ENCODE data around the gene PSAP.
"Not testable (repeated sequence)": the region's sequence is repeated elsewhere in the genome, so short reads cannot be mapped to it uniquely, and the experiment has no call there.

Gene PSAP

DNA sequence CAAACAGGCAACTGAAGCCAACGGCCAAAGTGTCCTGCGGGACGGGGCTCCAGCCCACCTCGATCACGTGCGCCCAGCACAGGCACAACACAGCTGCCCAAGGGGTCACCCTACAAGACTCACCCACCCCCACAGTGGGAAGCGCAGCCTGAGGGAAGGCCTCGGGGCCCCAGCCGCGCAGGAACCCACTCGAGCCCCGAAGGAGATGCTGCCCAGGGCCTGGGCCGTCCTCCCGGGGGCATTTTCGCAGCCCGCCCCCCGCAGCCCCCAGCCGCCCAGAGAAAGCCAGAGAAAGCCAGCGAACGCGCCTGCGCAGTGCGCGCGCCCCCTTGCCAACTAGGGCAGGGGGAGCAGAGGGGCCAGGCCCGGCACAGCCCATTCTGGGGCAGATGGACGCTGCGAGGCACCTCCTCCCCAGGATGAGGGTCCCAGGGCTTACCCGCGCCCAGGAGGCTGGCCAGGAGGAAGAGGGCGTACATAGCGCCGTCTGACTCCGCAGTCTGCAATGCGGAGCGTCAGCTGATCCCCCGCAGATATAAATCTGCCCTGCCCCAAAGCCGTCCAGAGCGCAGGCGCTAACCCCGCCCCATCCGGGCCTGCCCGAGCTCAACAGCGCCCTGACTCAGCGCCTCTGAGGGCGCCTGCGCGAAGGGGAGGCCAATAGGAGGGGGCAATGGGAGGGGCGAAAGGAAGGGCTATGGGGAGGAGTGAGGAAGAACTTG, at the start of gene PSAP:
Gene PSAP (minus strand): TSS at position 509 of the 722 bp plus-strand sequence. CDS start 30 bp downstream, at position 479.
- DNase-seq, result peak; percentile 99

DNA sequence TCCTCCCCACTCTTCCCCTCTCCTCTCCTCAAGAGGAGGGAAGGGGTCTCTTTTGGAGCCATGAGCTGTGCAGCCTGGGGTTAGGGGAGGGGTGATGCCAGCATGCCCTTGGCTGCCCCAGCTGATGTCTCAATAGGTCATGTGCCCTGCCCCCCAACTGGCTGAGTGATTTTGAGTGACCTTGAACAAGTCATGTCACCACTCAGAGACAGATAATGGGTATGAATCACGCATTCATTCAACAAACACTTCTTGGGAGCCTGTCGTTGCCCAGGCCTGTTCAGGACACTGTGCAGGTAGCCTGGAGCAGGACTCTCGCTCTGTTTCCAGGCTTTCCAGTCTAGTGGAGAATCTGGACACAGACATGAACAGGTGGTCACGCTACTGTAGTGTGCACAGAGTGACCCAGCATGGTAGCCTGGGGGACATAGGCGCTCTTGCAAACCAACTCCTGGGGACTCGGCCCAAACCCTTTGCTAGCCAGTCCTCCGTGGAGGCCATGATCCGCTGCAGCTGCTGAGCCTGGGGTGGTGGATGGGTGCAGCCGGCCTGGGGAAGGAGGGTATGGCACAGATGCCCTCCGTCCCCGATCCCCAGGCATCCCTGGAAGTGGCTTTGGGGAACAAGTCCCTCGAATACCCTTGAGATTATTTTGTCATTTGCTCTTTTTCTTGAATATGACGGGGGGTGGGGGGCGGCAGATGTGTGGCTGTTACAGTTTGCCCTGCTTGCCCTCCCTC, 49.6 kb upstream of the PSAP start:
- no peak for DNase-seq

DNA sequence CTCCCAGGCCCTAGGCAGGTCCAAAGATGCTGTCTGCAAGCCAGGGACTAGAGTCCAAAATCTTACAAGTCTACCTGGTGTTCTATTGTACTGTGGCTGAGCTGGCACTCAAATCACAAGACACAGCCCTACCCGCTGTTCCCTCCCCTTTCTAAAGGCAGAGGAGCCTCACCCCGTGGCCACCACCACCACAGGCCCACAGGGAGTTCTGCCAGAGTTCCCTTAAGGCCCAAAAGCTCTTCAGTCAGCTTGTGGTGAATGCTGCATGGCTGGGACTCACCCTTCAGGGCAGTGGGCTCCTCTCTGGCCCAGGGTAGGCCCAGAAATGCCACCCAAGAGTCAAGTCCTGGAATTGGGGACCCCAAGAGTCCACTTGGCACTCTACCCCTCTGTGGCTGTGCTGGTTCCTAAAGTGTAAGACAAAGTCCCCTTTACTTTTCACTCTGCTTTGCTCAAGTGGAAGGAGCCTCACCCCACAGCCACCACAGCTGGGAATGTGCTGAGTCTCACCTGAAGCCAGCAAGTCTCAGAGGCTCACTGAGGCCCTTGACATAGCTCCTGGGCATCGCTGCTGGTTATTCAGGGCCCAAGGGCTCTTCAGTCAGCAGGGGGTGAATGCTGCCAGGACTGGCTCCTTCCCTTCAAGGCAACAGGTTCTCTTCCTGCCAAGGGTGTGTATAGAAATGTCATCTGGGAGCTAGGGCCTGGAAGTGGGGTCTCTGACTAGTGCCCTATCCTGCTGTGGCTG, 48.8 kb upstream of the PSAP start:
- no peak for DNase-seq

DNA sequence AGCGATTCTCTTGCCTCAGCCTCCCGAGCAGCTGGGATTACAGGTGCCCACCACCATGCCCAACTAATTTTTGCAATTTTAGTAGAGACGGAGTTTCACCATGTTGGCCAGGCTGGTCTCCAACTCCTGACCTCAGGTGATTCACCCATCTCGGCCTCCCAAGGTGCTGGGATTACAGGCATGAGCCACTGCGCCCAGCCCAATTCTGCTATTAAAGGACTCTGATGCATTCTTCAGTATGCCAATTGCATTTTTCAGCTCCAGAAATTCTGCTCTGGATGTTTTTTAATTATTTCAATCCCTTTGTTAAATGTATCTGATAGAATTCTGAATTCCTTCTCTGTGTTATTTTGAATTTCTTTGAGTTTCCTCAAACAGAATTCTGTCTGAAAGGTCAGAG, 47.3 kb upstream of the PSAP start:
- not testable (repeated sequence) for DNase-seq

DNA sequence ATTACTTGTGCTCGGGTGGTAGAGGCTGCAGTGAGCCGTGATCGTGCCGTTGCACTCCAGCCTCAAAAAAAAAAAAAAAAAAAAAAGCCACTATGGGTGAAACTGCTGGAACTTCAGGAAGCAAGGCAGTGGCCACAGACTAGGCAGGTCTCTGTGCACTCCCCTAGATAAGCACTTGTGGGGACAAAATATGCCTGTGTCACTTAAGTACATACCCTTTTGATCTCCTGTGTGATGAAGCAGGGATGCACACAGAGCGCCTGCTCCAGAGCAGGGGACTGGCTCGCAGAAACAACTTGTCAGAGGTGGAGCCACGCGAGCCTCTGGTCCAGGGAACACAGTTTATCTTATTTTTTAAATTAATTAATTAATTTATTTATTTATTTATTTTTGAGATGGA, 42.9 kb upstream of the PSAP start:
- DNase-seq, result no peak

DNA sequence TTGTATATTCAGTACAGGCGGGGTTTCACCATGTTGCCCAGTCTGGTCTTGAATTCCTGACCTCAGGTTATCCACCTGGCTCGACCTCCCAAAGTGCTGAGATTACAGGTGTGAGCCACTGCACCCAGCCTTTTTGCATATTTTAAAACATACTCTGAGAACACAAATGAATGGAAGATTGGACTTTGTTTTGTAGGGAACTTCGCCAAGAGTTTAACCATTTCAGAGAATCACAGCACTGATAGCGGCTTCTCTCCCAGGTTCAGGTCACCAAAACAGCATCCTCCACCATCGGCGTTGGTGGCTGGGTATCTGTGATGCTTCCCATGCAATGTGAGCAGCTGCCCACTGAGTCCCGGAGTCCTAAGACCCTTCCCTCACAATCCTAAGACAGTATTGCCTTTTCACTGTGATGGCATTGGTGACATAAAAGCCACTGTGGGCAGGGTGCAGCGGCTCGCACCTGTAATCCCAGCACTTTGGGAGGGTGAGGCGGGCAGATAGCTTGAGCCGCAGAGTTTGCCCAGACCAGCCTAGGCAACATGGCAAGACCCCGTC, 42.3 kb upstream of the PSAP start:
- no peak for DNase-seq

DNA sequence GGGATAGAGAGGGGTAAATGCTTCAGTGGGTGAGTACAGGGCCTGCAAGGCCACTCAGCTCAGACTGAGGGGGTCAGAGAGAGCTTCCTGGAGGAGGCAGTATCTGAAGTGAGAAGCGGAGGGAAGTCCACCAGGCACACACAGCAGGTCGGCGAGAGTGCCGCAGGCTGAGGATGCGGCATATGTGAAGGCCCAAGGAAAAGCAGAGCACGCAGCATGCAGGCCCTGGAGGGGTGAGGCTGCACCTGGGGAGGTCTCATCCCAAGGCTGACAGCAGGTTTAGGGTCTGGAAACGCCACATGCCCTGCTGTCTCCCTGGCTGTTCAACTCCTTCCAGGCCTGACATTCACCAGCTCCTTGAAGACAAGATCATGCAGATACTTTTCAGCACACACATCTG, 40.4 kb upstream of the PSAP start:
- no peak for DNase-seq

DNA sequence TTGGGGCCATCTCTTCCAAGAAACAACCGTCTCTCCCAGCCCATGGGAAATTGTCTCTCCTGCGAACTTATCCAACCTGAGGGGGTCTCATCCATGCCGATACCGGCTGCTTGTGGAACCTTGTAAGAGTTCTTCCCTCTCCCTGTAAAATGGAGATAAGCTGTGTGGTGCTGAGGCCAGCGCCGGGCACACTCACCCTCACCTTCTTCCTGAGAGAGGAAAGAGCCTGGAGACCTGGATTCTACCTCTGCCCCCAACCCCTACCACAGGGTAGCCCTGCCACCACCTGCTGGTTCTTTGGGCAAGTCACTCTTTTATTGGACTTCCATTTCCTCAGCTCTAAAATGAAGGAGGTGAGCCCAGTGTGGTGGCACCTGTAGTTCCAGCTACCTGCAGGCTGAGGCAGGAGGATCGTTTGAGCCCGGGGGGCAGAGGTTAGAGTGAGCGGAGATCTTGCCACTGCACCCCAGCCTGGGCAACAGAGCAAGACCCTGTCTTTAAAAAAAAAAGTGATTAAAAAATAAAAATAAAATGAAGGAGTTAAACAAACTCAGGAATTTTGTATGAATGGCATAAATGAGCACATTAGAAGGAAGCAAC, 38.4 kb upstream of the PSAP start:
- peak; percentile 58 for DNase-seq

DNA sequence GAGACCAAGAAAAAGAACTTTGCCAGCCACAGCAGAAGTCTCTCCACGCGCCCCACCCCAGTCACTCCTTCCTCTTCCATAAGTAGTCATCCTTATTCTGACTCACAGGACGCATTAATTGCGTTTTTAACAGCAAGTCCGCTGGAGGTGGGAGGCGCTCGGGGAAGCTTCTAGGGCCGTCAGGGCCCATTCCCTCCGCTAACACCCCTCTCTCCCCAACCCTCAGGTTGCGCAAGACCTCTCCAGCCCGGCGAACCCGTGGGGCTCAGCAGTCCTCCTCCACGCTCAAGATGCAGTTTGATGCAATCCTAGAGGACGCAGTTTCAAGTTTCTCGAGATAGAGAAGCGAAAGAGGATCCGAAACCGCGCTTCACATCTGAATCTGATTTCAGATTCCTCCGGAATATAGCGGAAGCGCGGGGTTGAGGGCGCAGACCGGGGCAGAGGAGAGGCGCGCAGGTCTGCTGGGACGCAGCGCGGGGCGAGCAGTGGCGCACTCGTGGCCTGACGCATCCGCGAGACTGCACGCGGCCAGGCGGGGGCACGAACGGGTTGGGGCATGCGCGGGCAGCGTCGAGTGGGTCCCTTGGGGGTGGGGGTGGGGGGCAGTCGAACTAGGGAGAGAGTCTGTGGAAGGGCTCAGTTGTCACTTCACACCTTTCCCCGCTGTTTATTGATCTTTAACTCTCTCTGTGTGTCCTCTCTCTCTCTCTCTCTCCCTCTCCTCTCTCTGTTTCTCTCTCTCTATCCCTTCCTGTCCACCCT, 37.8 kb upstream of the PSAP start:
- peak; percentile 83 for DNase-seq

DNA sequence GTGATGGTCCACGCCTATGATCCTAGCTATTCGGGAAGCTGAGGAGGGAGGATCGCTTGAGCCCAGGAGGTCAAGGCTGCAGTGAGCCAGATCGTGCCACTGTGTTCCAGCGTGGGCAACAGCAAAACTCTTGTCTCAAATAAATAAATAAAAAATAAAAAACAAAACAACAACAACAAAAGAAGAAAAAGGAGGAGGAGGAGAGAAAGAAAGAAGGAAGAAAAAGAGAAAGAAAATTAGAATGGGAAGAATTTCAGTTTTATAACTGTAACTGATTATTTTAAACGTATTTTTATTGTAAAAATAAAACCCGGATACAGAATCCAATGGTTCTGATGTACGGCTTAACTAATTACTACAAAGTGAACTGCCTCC, 37.2 kb upstream of the PSAP start:
- DNase-seq, result no peak

DNA sequence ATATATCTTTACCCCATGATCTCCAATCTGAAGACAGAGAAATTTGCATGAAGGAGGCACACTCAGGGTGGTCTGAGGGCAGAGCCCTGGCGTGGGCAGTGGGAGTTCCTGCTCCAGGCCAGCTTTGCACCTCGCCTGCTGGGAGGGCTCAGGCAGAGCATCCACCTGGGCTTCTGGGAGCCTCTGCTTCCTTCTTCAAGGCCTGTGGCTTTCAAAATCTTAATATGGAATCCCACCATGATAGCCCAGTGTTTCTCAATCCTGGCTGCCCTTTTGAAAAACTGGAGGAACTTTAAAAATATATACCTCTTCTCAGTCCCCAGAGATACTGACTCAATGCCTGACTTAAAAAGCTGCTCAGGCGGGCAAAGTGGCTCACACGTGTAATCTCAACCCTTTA, 36.7 kb upstream of the PSAP start:
- DNase-seq, result no peak

DNA sequence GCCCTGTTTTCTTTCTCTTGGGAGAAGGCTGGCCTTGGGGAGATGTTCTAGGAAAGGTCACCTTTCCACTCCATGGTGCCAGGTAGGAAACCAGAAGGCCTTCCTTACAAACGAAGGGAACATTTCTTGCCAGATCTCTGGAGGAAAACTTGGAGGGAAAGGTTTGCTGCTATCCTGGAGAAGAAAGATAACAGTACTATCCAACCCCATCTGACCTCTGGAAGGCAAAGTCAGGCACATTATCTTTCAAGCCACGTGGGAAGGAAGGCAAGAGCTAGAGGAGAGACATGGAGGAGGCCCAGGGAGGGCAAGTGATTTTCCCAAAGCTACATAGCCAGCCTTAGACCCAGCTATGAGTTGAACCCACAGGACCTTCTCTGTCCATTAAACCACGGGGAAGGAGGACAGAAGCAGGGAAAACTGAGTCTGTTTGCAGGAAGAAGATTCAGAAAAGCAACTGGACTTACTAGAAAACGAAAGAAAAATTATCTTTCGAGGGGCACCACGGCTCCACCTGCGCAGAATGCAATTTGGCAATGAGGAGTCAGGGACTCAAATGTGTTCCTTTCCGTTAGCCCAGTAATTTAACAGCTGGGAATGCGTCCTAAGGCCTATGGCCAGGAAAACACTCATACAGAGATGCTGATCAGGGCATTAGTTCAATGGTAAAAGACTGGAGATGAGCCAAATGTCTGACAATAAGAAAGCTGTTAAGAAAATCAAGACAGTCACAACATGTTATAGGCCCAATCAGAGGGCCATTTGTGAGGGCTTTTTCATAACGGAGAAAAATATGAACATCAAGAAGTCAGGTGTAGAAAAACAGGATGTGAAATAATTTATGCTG, 32.0 kb upstream of the PSAP start:
- DNase-seq, result no peak

DNA sequence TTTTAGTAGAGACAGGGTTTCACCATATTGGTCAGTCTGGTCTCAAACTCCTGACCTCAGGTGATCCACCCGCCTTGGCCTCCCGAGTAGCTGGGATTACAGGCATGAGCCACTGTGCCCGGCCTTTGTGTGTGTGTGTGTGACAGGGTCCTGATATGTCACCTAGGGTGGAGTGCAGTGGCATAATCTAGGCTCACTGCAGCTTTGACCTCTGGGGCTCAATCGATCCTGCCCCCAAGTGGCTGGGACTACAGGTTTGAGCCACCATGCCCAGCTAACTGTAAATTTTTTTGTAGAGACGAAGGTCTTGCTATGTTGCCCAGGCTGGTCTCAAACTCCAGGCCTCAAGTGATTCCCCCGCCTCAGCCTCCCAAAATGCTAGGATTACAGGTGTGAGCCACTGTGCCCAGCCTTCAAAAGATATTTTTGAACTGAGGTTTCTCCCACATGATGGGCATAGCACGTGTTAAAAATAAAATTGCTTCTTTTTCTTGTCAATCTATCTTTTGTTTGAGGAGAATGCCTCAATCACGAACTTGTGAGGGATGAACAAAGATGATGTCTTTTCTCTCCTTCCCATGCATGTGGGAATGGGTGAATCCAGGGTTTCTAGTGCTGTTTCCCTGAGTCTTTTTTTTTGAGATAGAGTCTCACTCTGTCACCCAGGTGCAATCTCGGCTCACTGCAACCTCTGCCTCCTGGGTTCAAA, 30.8 kb upstream of the PSAP start:
- no peak for DNase-seq

DNA sequence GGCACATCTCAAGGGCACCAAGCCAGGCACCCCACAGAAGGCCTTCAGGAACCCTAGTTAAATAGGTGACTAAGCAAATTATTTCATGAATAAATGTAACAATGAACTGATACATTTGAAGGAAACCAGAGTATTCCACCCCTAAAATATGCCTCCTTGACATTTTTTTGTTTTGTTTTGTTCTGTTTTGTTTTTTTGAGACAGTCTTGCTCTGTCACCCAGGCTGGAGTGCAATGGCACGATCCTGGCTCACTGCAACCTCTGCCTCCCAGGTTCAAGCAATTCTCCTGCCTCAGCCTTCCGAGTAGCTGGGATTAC, 30.2 kb upstream of the PSAP start:
- not testable (repeated sequence) for DNase-seq

DNA sequence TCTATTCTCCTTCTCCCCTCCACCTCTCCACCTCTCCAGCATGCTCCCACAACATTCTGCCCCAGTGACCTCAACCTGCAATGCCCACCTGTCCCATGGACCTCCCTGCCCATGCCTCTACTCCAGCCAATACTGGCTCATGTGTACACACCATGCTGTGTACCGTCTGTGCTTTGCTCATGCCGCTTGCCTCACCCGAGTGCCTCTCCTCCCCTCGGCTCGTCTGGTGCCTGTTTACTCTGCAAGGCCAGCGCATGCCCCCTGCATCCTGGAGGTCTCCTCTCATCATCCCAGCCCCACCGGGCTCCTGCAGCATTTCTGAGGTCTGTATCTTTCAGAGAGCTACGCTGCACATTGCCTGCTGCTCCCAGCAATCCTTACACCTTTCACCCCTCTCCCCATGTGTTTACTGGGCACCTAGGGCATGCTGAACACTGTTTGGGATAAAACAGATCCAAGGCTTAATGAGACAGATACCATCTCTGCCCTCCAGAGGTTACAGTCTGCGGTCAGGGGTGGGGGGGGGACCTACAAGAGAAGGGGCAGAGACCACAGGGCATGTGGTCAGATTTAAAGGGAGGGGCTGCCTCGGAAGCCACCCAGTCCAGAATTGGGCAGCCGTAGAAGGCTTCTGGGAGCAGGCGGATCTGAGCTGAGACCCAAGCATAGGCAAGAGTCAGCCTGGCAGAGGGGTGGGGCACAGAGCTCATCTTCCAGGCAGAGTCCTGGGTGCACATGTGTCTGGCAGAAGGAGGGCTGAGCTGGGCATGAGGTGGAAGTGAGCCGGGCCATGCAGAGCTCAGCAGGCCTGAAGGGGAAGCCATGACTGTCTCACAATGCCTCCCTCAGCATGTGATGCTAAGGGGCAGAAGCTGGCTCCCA, 29.6 kb upstream of the PSAP start:
- no peak for DNase-seq

DNA sequence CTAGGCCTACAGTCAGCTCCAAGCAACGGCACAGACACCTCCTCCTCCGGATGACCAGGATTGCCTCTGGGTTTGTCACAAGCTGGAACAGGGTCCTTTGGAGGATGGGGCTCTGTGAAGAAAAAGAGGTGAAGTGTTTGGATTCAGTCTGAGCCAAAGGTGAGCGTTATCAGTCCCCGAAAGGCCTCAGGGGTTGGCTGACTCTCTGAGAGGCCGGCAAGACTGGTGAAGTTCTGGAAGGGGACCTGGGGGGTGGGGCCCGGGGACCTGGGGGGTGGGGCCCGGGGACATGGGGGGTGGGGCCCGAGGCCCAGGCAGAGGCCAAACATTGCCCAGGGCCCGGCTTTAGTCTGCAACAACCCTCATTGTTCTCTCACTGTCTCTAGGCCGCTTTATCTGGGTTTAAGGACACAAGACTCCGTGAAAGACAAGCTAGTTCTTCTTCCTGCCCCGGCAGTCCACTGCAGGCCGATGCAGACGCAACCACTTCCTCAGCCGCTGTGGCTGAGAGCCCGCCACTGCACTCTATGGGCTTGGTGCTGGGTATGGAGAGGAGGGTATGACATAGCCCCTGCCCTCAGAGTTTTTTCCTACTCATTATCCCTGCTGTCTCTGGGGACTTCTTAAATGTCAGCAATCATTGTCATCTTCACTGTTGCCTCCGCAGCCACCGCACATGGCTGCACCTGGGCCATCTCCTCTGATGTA, 27.4 kb upstream of the PSAP start:
- DNase-seq, result peak; percentile 43

DNA sequence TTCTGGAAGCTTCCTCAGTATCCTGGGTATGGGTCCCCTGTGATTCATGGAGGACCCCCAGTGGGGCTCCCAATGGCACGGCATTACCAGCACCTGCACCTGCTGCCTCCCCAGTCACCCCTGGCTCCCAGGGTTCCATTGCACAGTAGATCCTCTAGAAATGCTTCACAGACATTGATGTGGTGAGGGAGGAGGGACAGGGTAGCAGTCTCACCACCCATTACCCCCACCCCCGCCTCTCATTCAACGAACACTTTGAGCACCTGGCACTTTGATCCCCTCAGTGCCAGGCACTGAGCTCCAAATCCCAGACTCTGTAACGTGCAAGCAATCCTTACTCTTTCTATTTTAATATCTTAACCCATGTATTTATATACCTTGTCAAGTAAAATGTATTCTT, 26.8 kb upstream of the PSAP start:
- no peak for DNase-seq

DNA sequence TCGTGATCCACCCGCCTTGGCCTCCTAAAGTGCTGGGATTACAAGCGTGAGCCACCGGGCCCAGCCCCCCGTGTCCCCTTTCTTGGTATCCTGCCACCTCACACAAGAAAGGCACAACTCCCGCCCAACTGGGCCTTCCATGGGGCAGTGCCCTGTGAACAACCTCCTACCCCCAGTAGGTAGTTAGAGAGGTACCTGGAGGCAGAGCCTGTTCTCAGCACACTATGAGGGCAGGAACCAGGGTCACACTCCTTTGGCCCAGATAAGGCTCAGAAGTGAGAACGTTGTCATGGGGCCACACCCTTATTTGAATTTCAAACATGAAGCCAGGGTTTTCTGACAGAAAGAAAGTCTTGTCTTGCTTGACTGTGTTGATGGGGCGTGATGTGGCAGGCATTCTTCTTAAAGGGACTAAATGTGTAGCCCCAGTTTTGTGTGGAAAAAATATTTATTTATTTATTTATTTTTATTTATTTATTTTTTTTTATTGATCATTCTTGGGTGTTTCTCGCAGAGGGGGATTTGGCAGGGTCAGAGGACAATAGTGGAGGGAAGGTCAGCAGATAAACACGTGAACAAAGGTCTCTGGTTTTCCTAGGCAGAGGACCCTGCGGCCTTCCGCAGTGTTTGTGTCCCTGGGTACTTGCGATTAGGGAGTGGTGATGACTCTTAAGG, 23.8 kb upstream of the PSAP start:
- not testable (repeated sequence) for DNase-seq

Measured in retina (tissue), 1 donor.